HepG2 (cell line): Measurements from ENCODE around the gene RPL27A. TPM values are rescaled to one million over a fixed set of nuclear protein-coding genes. Genes with fewer than 3 reads are reported as not detected.

Experiments
- ARNT2 ChIP-seq: sonication (generic); formaldehyde crosslinking; IDR thresholded peaks from 2 replicates; pipeline ENCODE4 v1.8.0; 2022; ENCODE audit warnings: mild to moderate bottlenecking, low read depth, missing genetic modification reagents, moderate library complexity
- BCL6 ChIP-seq: IDR thresholded peaks from 2 replicates; pipeline ENCODE4 v1.6.1; 2016; ENCODE audit warnings: missing genetic modification reagents, missing compliant biosample characterization
- CEBPG ChIP-seq: IDR thresholded peaks from 2 replicates; pipeline ENCODE4 v1.6.1; 2016
- EP300 ChIP-seq, 3 experiments: sonication (generic) in 1 of 3; formaldehyde crosslinking in 1 of 3; IDR thresholded peaks; 2 replicates each; pipeline versions ENCODE4 v1.5.1 to v1.6.1; 2011 to 2020; ENCODE audit warnings: low read depth in 2 of 3, low read length in 2 of 3, borderline replicate concordance in 1 of 3, improper control_type of control experiment in 1 of 3, mild to moderate bottlenecking in 1 of 3, missing genetic modification reagents in 1 of 3, moderate library complexity in 1 of 3
- EZH2 ChIP-seq: conservative IDR thresholded peaks from 2 replicates; pipeline ENCODE4 v1.6.1; 2012; ENCODE audit warnings: mild to moderate bottlenecking, low read depth, low read length, moderate library complexity
- GFI1 ChIP-seq: sonication (generic); formaldehyde crosslinking; IDR thresholded peaks from 2 replicates; pipeline ENCODE4 v1.5.0; 2020; ENCODE audit warnings: missing genetic modification reagents, mild to moderate bottlenecking, borderline replicate concordance
- GPBP1L1 ChIP-seq: sonication (generic); formaldehyde crosslinking; IDR thresholded peaks from 2 replicates; pipeline ENCODE4 v1.5.0; 2020; ENCODE audit warnings: mild to moderate bottlenecking, missing genetic modification reagents
- HOXA5 ChIP-seq: sonication (generic); formaldehyde crosslinking; IDR thresholded peaks from 2 replicates; pipeline ENCODE4 v1.4.0; 2020; ENCODE audit warnings: missing genetic modification reagents
- MIER3 ChIP-seq: IDR thresholded peaks from 2 replicates; pipeline ENCODE4 v1.6.1; 2016; ENCODE audit warnings: missing compliant biosample characterization, borderline replicate concordance
- PLSCR1 ChIP-seq: sonication (generic); formaldehyde crosslinking; IDR thresholded peaks from 2 replicates; pipeline ENCODE4 v1.5.0; 2020; ENCODE audit warnings: missing genetic modification reagents, mild to moderate bottlenecking, borderline replicate concordance
- POLR2G ChIP-seq: fragments of 200-400 bp; formaldehyde crosslinking; IDR thresholded peaks from 2 replicates; pipeline ENCODE4 v1.6.1; 2018; ENCODE audit warnings: mild to moderate bottlenecking, low read depth, low read length, moderate library complexity
- PRDM4 ChIP-seq: sonication (generic); formaldehyde crosslinking; IDR thresholded peaks from 2 replicates; pipeline ENCODE4 v1.9.0; 2021; ENCODE audit warnings: missing genetic modification reagents, borderline replicate concordance
- SOX6 ChIP-seq, 2 experiments: fragments of 450-650 bp in 1 of 2; sonication (generic) in 1 of 2; formaldehyde crosslinking in 1 of 2; IDR thresholded peaks; 2 replicates each; pipeline versions ENCODE4 v1.4.0 to v1.6.1; 2017 to 2020; ENCODE audit warnings: antibody characterized with exemption in 1 of 2, mild to moderate bottlenecking in 1 of 2, missing genetic modification reagents in 1 of 2
- USF2 ChIP-seq, 2 experiments: sonication (generic) in 1 of 2; formaldehyde crosslinking in 1 of 2; IDR thresholded peaks; 2 replicates each; pipeline versions ENCODE4 v1.5.1 to v1.6.1; 2011 to 2020; ENCODE audit warnings: borderline replicate concordance in 1 of 2, low read depth in 1 of 2, low read length in 1 of 2, mild to moderate bottlenecking in 1 of 2, missing genetic modification reagents in 1 of 2, moderate library complexity in 1 of 2
- YEATS4 ChIP-seq: sonication (generic); formaldehyde crosslinking; IDR thresholded peaks from 2 replicates; pipeline ENCODE4 v1.4.0; 2020; ENCODE audit warnings: missing genetic modification reagents, borderline replicate concordance
- ZBTB49 ChIP-seq: sonication (generic); formaldehyde crosslinking; IDR thresholded peaks from 2 replicates; pipeline ENCODE4 v1.4.0; 2020; ENCODE audit warnings: missing genetic modification reagents, borderline replicate concordance
- ZFAT ChIP-seq: sonication (generic); formaldehyde crosslinking; conservative IDR thresholded peaks from 2 replicates; pipeline ENCODE4 v1.8.1; 2023; ENCODE audit warnings: missing genetic modification reagents, inconsistent platforms
- ZNF850 ChIP-seq: sonication (generic); formaldehyde crosslinking; conservative IDR thresholded peaks from 2 replicates; pipeline ENCODE4 v1.9.0; 2021; ENCODE audit warnings: mild to moderate bottlenecking, missing genetic modification reagents
- ZNF878 ChIP-seq: sonication (generic); formaldehyde crosslinking; IDR thresholded peaks from 2 replicates; pipeline ENCODE4 v1.8.1; 2023; ENCODE audit warnings: mild to moderate bottlenecking, missing genetic modification reagents, moderate library complexity
- polyA plus RNA-seq, 8 experiments: library from polyadenylated mRNA; depleted of rRNA in 3 of 8; stranded (reverse) in 7 of 8; unstranded in 1 of 8; fragments of >200 nt; fragmentation: Illumina TruSeq in 4 of 8; extraction: Trizol in 4 of 8; gene quantifications; 2 replicates each; pipeline versions ENCODE4 v1.2.1 to v1.2.3, GENCODE V29; 2011 to 2016; ENCODE audit warnings: low read depth in 4 of 8, missing spikeins in 1 of 8, mixed read lengths in 1 of 8; ENCODE audit not compliant: insufficient read depth in 1 of 8
- total RNA-seq, 5 experiments: library from RNA; depleted of rRNA; stranded (reverse); fragments of >200 nt; fragmentation: Illumina TruSeq; extraction: Trizol; gene quantifications; 2 replicates each; pipeline ENCODE4 v1.2.3, GENCODE V29; 2016; ENCODE audit warnings: low read depth in 1 of 5

RPL27A gene
- total and polyA plus RNA-seq, 2 of the 13 experiments (the other 11 are each of a cell fraction or from before 2014, with no cell fraction given): 1,531 to 2,153 TPM

GRCh38 chr11:8698379-8698851 lies 15.8 kb downstream of the RPL27A start (continued):
- no peak for TF ChIP-seq PRDM4 (CRISPR knock-in tag)
- TF ChIP-seq YEATS4 (CRISPR knock-in tag): no peak
- no peak for TF ChIP-seq ARNT2
- TF ChIP-seq ZBTB49 (CRISPR knock-in tag): 0 out of 2 replicates have a peak, but pooled peaks have one; percentile 29
- no peak for TF ChIP-seq GPBP1L1 (CRISPR knock-in tag)
- no peak for TF ChIP-seq SOX6 (IDR thresholded peaks at IDR 0.05)
- TF ChIP-seq SOX6 (CRISPR knock-in tag; IDR thresholded peaks at IDR 0.05): peak; percentile 95
- TF ChIP-seq ZFAT: no peak
- TF ChIP-seq ZNF878 (CRISPR knock-in tag): no peak
- TF ChIP-seq MIER3 (CRISPR knock-in tag): no peak
- TF ChIP-seq USF2 (IDR thresholded peaks at IDR 0.05; ENCODE audit: low read depth, low read length): no peak
- TF ChIP-seq USF2 (CRISPR knock-in tag; IDR thresholded peaks at IDR 0.05; ENCODE audit: borderline replicate concordance): no peak
- TF ChIP-seq POLR2G: peak; percentile 20; the same call in 1 of the 2 replicates
- TF ChIP-seq BCL6 (CRISPR knock-in tag): peak; percentile 34; the same call in 1 of the 2 replicates
- no peak for TF ChIP-seq EZH2
- TF ChIP-seq HOXA5: no peak
- no peak for TF ChIP-seq ZNF850
- TF ChIP-seq PLSCR1 (CRISPR knock-in tag): no peak
- TF ChIP-seq GFI1 (CRISPR knock-in tag): no peak
- TF ChIP-seq CEBPG (CRISPR knock-in tag): peak; percentile 54
- peak in 1 of 2 experiments; percentile 54; a peak in 2 of 4 replicates for TF ChIP-seq EP300 (IDR thresholded peaks at IDR 0.05; ENCODE audit: low read depth in 2 of 2, low read length in 2 of 2)
- no peak; the same call in 1 of the 2 replicates for TF ChIP-seq EP300 (CRISPR knock-in tag; IDR thresholded peaks at IDR 0.05; ENCODE audit: borderline replicate concordance)
